ENCODE results near the gene DKC1.

DKC1 gene

GRCh38 chrX:154805696-154806091 is 43.0 kb downstream of the DKC1 start:
- Histone ChIP-seq H3K36me3 (replicated peaks in 1 of 2; ENCODE audit: control insufficient read depth in 2 of 2, insufficient read depth in 2 of 2, low read length in 2 of 2) (no peaks in the 10 kb centered on the region), H3K18ac (ENCODE audit: low read length) (no peak overlapping the region), H2AFZ (ENCODE audit: low read length) (peak overlapping the region; percentile 74), H3K27ac (replicated peaks; ENCODE audit: low read length) (no peak overlapping the region), H4K91ac (ENCODE audit: low read depth, low read length, poor library complexity) (no peak overlapping the region), H2BK120ac (ENCODE audit: low read depth, low read length) (no peak overlapping the region), H3K4me3 (ENCODE audit: low read length in 2 of 2) (peak overlapping the region; percentile 39 to 53), H2BK12ac (ENCODE audit: low read length) (no peak overlapping the region), H2BK5ac (ENCODE audit: low read length) (no peak overlapping the region), H3K27me3 (ENCODE audit: control insufficient read depth in 3 of 3, insufficient read depth in 3 of 3, low read depth in 1 of 3, low read length in 3 of 3) (peaks cover 0 to 81% (median 42%) of the 10 kb centered on the region in 3 experiments), H4K8ac (ENCODE audit: low read depth, low read length) (no peak overlapping the region), H3K23ac (ENCODE audit: low read depth, low read length, poor library complexity) (no peak overlapping the region), H3K4ac (ENCODE audit: low read length) (no peak overlapping the region), H3K4me1 (ENCODE audit: control insufficient read depth in 2 of 2, insufficient read depth in 1 of 2, low read depth in 1 of 2, low read length in 2 of 2) (no peaks in the 10 kb centered on the region), H3K14ac (ENCODE audit: low read length) (no peak overlapping the region), H2AK5ac (ENCODE audit: low read depth, low read length) (no peak overlapping the region), H3K4me2 (ENCODE audit: insufficient read depth, low read length, poor library complexity, severe bottlenecking) (peak overlapping the region; percentile 77), H3K79me1 (ENCODE audit: low read depth, low read length) (no peaks in the 10 kb centered on the region), H3K9me3 (replicated peaks in 1 of 2; ENCODE audit: control insufficient read depth in 2 of 2, insufficient read depth in 1 of 2, low read depth in 1 of 2, low read length in 2 of 2) (peaks cover 0 to 19% of the 10 kb centered on the region in 2 donors), H3K9ac (ENCODE audit: low read depth, low read length, poor library complexity) (no peak overlapping the region), H2BK15ac (ENCODE audit: low read length) (no peak overlapping the region)
- whole genome bisulfite sequencing, 2 donors (ENCODE audit: extremely low coverage in 2 of 2, insufficient read length in 2 of 2, insufficient replicate concordance in 1 of 2) = no CpG with 5 or more reads among the region's 13 CpGs
- DNase-seq (ENCODE audit: low spot score) = no peak

GRCh38 chrX:154806837-154807501 is 44.3 kb downstream of the DKC1 start:
- Histone ChIP-seq H2BK15ac (ENCODE audit: low read length) (no peak overlapping the region), H3K27me3 (ENCODE audit: control insufficient read depth in 3 of 3, insufficient read depth in 3 of 3, low read depth in 1 of 3, low read length in 3 of 3) (peaks cover 0 to 83% (median 33%) of the 10 kb centered on the region in 3 experiments), H2AK5ac (ENCODE audit: low read depth, low read length) (no peak overlapping the region), H2BK5ac (ENCODE audit: low read length) (no peak overlapping the region), H2BK120ac (ENCODE audit: low read depth, low read length) (no peak overlapping the region), H3K4me2 (ENCODE audit: insufficient read depth, low read length, poor library complexity, severe bottlenecking) (no peak overlapping the region), H3K18ac (ENCODE audit: low read length) (no peak overlapping the region), H3K14ac (ENCODE audit: low read length) (no peak overlapping the region), H3K9ac (ENCODE audit: low read depth, low read length, poor library complexity) (no peak overlapping the region), H3K23ac (ENCODE audit: low read depth, low read length, poor library complexity) (no peak overlapping the region), H4K91ac (ENCODE audit: low read depth, low read length, poor library complexity) (no peak overlapping the region), H2BK12ac (ENCODE audit: low read length) (no peak overlapping the region), H3K4ac (ENCODE audit: low read length) (no peak overlapping the region), H3K79me1 (ENCODE audit: low read depth, low read length) (no peaks in the 10 kb centered on the region), H3K4me1 (ENCODE audit: control insufficient read depth in 2 of 2, insufficient read depth in 1 of 2, low read depth in 1 of 2, low read length in 2 of 2) (no peaks in the 10 kb centered on the region), H3K4me3 (ENCODE audit: low read length in 2 of 2) (no peak overlapping the region), H3K36me3 (replicated peaks in 1 of 2; ENCODE audit: control insufficient read depth in 2 of 2, insufficient read depth in 2 of 2, low read length in 2 of 2) (no peaks in the 10 kb centered on the region), H2AFZ (ENCODE audit: low read length) (no peak overlapping the region), H3K9me3 (replicated peaks in 1 of 2; ENCODE audit: control insufficient read depth in 2 of 2, insufficient read depth in 1 of 2, low read depth in 1 of 2, low read length in 2 of 2) (peaks cover 0 to 19% of the 10 kb centered on the region in 2 donors), H3K27ac (replicated peaks; ENCODE audit: low read length) (no peak overlapping the region), H4K8ac (ENCODE audit: low read depth, low read length) (no peak overlapping the region)
- DNase-seq (ENCODE audit: low spot score) = no peak
- no CpG with 5 or more reads among the region's 5 CpGs for WGBS, 2 donors (ENCODE audit: extremely low coverage in 2 of 2, insufficient read length in 2 of 2, insufficient replicate concordance in 1 of 2)

DNA sequence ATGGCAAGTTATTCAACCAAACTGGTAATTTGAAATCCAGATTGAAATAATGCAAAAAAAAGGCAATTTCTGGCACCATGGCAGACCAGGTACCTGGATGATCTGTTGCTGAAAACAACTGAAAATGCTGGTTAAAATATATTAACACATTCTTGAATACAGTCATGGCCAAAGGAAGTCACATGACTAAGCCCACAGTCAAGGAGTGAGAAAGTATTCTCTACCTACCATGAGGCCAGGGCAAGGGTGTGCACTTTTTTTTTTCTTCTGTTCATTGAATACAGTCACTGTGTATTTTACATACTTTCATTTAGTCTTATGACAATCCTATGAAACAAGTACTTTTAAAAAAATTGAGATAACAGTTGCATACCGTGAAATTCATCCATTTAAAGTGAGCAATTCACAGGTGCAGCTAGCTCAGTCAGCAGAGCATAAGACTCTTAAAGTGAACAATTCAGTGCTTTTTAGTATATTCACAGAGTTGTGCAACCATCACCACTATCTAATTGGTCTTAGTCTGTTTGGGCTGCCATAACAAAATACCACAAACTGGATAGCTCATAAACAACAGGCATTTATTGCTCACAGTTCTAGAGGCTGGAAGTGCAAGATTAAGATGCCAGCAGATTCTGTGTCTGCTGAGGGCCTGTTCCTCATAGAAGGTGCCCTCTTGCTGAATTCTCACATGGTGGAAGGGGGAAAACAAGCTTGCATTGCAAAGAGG is 47.4 kb downstream of the DKC1 start:
- Histone ChIP-seq H3K18ac (ENCODE audit: low read length) (no peak overlapping the region), H3K79me1 (ENCODE audit: low read depth, low read length) (no peaks in the 10 kb centered on the region), H3K4ac (ENCODE audit: low read length) (no peak overlapping the region), H2AFZ (ENCODE audit: low read length) (no peak overlapping the region), H3K27me3 (ENCODE audit: control insufficient read depth in 3 of 3, insufficient read depth in 3 of 3, low read depth in 1 of 3, low read length in 3 of 3) (peaks cover 0 to 76% (median 7%) of the 10 kb centered on the region in 3 experiments), H4K8ac (ENCODE audit: low read depth, low read length) (no peak overlapping the region), H2BK15ac (ENCODE audit: low read length) (no peak overlapping the region), H3K4me1 (ENCODE audit: control insufficient read depth in 2 of 2, insufficient read depth in 1 of 2, low read depth in 1 of 2, low read length in 2 of 2) (no peaks in the 10 kb centered on the region), H2BK12ac (ENCODE audit: low read length) (no peak overlapping the region), H2BK120ac (ENCODE audit: low read depth, low read length) (no peak overlapping the region), H3K14ac (ENCODE audit: low read length) (no peak overlapping the region), H3K9me3 (replicated peaks in 1 of 2; ENCODE audit: control insufficient read depth in 2 of 2, insufficient read depth in 1 of 2, low read depth in 1 of 2, low read length in 2 of 2) (peaks cover 0 to 19% of the 10 kb centered on the region in 2 donors), H3K4me3 (ENCODE audit: low read length in 2 of 2) (no peak overlapping the region), H2AK5ac (ENCODE audit: low read depth, low read length) (no peak overlapping the region), H4K91ac (ENCODE audit: low read depth, low read length, poor library complexity) (no peak overlapping the region), H3K23ac (ENCODE audit: low read depth, low read length, poor library complexity) (no peak overlapping the region), H3K4me2 (ENCODE audit: insufficient read depth, low read length, poor library complexity, severe bottlenecking) (no peak overlapping the region), H3K27ac (replicated peaks; ENCODE audit: low read length) (no peak overlapping the region), H2BK5ac (ENCODE audit: low read length) (no peak overlapping the region), H3K9ac (ENCODE audit: low read depth, low read length, poor library complexity) (no peak overlapping the region), H3K36me3 (replicated peaks in 1 of 2; ENCODE audit: control insufficient read depth in 2 of 2, insufficient read depth in 2 of 2, low read length in 2 of 2) (no peaks in the 10 kb centered on the region)
- DNase-seq (ENCODE audit: low spot score) = no peak
- no CpG with 5 or more reads among the region's 1 CpG for WGBS, 2 donors (ENCODE audit: extremely low coverage in 2 of 2, insufficient read length in 2 of 2, insufficient replicate concordance in 1 of 2)

- Histone ChIP-seq H3K4me1 (ENCODE audit: control insufficient read depth in 2 of 2, insufficient read depth in 1 of 2, low read depth in 1 of 2, low read length in 2 of 2) (no peaks in the 10 kb centered on the region), H3K4me2 (ENCODE audit: insufficient read depth, low read length, poor library complexity, severe bottlenecking) (no peak overlapping the region), H3K23ac (ENCODE audit: low read depth, low read length, poor library complexity) (no peak overlapping the region), H3K79me1 (ENCODE audit: low read depth, low read length) (no peaks in the 10 kb centered on the region), H2BK120ac (ENCODE audit: low read depth, low read length) (no peak overlapping the region), H4K8ac (ENCODE audit: low read depth, low read length) (no peak overlapping the region), H4K91ac (ENCODE audit: low read depth, low read length, poor library complexity) (no peak overlapping the region), H2BK15ac (ENCODE audit: low read length) (no peak overlapping the region), H3K27ac (replicated peaks; ENCODE audit: low read length) (no peak overlapping the region), H3K36me3 (replicated peaks in 1 of 2; ENCODE audit: control insufficient read depth in 2 of 2, insufficient read depth in 2 of 2, low read length in 2 of 2) (no peaks in the 10 kb centered on the region), H2BK5ac (ENCODE audit: low read length) (no peak overlapping the region), H3K27me3 (ENCODE audit: control insufficient read depth in 3 of 3, insufficient read depth in 3 of 3, low read depth in 1 of 3, low read length in 3 of 3) (peaks cover 0 to 62% (median 0%) of the 10 kb centered on the region in 3 experiments), H3K4ac (ENCODE audit: low read length) (no peak overlapping the region), H3K14ac (ENCODE audit: low read length) (no peak overlapping the region), H3K4me3 (ENCODE audit: low read length in 2 of 2) (no peak overlapping the region), H3K18ac (ENCODE audit: low read length) (no peak overlapping the region), H2AK5ac (ENCODE audit: low read depth, low read length) (no peak overlapping the region), H2BK12ac (ENCODE audit: low read length) (no peak overlapping the region), H3K9me3 (replicated peaks in 1 of 2; ENCODE audit: control insufficient read depth in 2 of 2, insufficient read depth in 1 of 2, low read depth in 1 of 2, low read length in 2 of 2) (peaks cover 0 to 8% of the 10 kb centered on the region in 2 donors), H3K9ac (ENCODE audit: low read depth, low read length, poor library complexity) (no peak overlapping the region), H2AFZ (ENCODE audit: low read length) (no peak overlapping the region)
- DNase-seq (ENCODE audit: low spot score) = no peak
- WGBS, 2 donors (ENCODE audit: extremely low coverage in 2 of 2, insufficient read length in 2 of 2, insufficient replicate concordance in 1 of 2) = no CpG with 5 or more reads among the region's 2 CpGs
Measured at GRCh38 chrX:154812341-154813101, 49.9 kb downstream of the DKC1 start.
